ENCODE measurements around the gene TRAPPC10. TPM values are rescaled to one million over a fixed set of nuclear protein-coding genes. Genes with fewer than 3 reads are reported as not detected.

TRAPPC10 gene
- total and polyA plus RNA-seq, 9 of the 15 experiments (the other 6 are each of a cell fraction or from before 2014, with no cell fraction given) = 1.1 to 33.8 (median 24.3) TPM

GRCh38 chr21:44054710-44055109 is 42.6 kb downstream of the TRAPPC10 start (continued):
- TF ChIP-seq E2F4 (CRISPR knock-in tag; IDR thresholded peaks at IDR 0.05; ENCODE audit: low read depth) = no peak
- no peak for TF ChIP-seq PKNOX1 (IDR thresholded peaks at IDR 0.05)
- TF ChIP-seq POLR3G (IDR thresholded peaks at IDR 0.05; ENCODE audit: extremely low read depth, insufficient read length, insufficient replicate concordance) = no peak
- TF ChIP-seq RBM39 (optimal IDR thresholded peaks at IDR 0.05; ENCODE audit: low read depth, low read length) = no peak
- TF ChIP-seq BCL6 (CRISPR knock-in tag; IDR thresholded peaks at IDR 0.05) = no peak
- TF ChIP-seq MXI1 (IDR thresholded peaks at IDR 0.05; ENCODE audit: low read depth, low read length) = no peak

- intact Hi-C loops (cut with micrococcal nuclease) (no loop called here), in situ Hi-C loops (cut with MboI) (no loop called here)
- Histone ChIP-seq H3K4me2 (ENCODE audit: insufficient read depth, low read length) (no peak overlapping the region), H3K9ac (ENCODE audit: insufficient read depth in 1 of 2, low read depth in 2 of 2, low read length in 2 of 2) (no peak overlapping the region), H3K36me3 (ENCODE audit: control insufficient read depth, insufficient read depth, low read length) (peaks cover 87% of the 10 kb centered on the region; the same call in 2 of the 3 replicates), H3K4me1 (replicated peaks in 1 of 2; ENCODE audit: control insufficient read depth in 2 of 2, insufficient read depth in 2 of 2, low read length in 2 of 2) (0 out of 5 replicates have a peak, but pooled peaks cover 0 to 5% of the 10 kb centered on the region in 2 experiments), H4K20me1 (replicated peaks; ENCODE audit: control insufficient read depth, insufficient read depth, low read length) (no peaks in the 10 kb centered on the region), H3K4me3 (no peak overlapping the region), H3K79me2 (ENCODE audit: control insufficient read depth, insufficient read depth, low read length) (peaks cover 15% of the 10 kb centered on the region; the same call in 2 of the 3 replicates), H3K9me1 (ENCODE audit: control insufficient read depth, insufficient read depth, low read length) (no peaks in the 10 kb centered on the region), H3K27ac (ENCODE audit: extremely low read depth, low read depth, low read length) (no peak overlapping the region), H2AFZ (ENCODE audit: low read depth, low read length) (no peak overlapping the region), H3K9me3 (replicated peaks; ENCODE audit: control insufficient read depth, insufficient read depth, low read depth, low read length) (no peaks in the 10 kb centered on the region), H3K27me3 (ENCODE audit: control insufficient read depth in 2 of 2, insufficient read depth in 2 of 2, low read length in 2 of 2) (no peaks in the 10 kb centered on the region)
- POLR2A ChIA-PET = interaction anchor here (0.6 to 1.0 kb wide), 4 partner anchors 9 to 36 kb away, joined by 3 read pairs; no protein-coding TSS in a partner anchor
- no TSS peak for BruUV-seq (replicated peaks)
- no peak for ATAC-seq
- WGBS (ENCODE audit: insufficient coverage, low coverage, missing lambda C conversion rate) = 79% methylated on average over 9 of the region's 9 CpGs
- FAIRE-seq = no peak
- CTCF ChIA-PET (ENCODE audit: low intra/inter-chr PET ratio) = no interaction called here
- no peak for DNase-seq (ENCODE audit: extremely low read depth in 1 of 4, low spot score in 3 of 4)
- TF ChIP-seq CEBPG (CRISPR knock-in tag; IDR thresholded peaks at IDR 0.05) (no peak), CEBPG (tag; conservative IDR thresholded peaks at IDR 0.05 in 1 of 2, IDR thresholded peaks at IDR 0.05 in 1 of 2) (peak in 1 of 2 experiments; percentile 52; a peak in 1 of 4 replicates)
Observed at GRCh38 chr21:44057055-44057454, 44.9 kb downstream of the TRAPPC10 start.

All from K562 (cell line).